ENCODE data around the gene AMOT.

The AMOT gene

GRCh38 chrX:112819008-112819640 is 21.5 kb downstream of the AMOT start:
- H3K4me3 ChIP-seq (ENCODE audit: low read length) = no peak overlapping the region
- DNase-seq (ENCODE audit: low read depth) = peak; percentile 9
- no peak for TF ChIP-seq CTCF (IDR thresholded peaks at IDR 0.05; ENCODE audit: insufficient read depth, low read depth, low read length, missing control alignments)

- no peak for TF ChIP-seq CTCF (IDR thresholded peaks at IDR 0.05; ENCODE audit: insufficient read depth, low read depth, low read length, missing control alignments)
- H3K4me3 ChIP-seq (ENCODE audit: low read length) = no peak overlapping the region
Observed at GRCh38 chrX:112818114-112819007, 22.3 kb downstream of the AMOT start.

DNA sequence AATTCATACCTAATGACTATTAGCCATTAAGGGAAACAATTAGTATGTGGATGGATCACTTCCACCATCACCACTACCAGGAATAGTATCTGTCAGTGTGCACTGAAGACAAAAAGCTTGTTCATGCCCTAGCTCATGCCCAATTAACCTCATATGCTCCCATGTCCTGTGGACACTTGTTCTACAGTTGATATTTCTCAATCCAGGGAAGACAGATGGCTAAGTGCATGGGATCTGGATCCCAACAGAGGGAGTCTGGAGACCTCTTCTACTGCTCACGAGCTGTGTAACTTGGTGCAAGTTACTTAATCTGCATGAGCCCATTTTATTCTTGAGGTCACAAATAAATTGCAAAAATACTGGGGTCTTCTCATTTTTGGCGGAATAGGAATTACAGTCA is 23.7 kb downstream of the AMOT start:
- no peak for TF ChIP-seq CTCF (IDR thresholded peaks at IDR 0.05; ENCODE audit: insufficient read depth, low read depth, low read length, missing control alignments)
- H3K4me3 ChIP-seq (ENCODE audit: low read length) = no peak overlapping the region
- no peak for DNase-seq (ENCODE audit: low read depth)

More at GRCh38 chrX:112818114-112819007, 22.3 kb downstream of the AMOT start:
- DNase-seq (ENCODE audit: low read depth) = peak; percentile 43

GRCh38 chrX:112814496-112814895 is 26.1 kb downstream of the AMOT start:
- no peak for DNase-seq (ENCODE audit: low read depth)
- no peak for TF ChIP-seq CTCF (IDR thresholded peaks at IDR 0.05; ENCODE audit: insufficient read depth, low read depth, low read length, missing control alignments)
- H3K4me3 ChIP-seq (ENCODE audit: low read length) = no peak overlapping the region

DNA sequence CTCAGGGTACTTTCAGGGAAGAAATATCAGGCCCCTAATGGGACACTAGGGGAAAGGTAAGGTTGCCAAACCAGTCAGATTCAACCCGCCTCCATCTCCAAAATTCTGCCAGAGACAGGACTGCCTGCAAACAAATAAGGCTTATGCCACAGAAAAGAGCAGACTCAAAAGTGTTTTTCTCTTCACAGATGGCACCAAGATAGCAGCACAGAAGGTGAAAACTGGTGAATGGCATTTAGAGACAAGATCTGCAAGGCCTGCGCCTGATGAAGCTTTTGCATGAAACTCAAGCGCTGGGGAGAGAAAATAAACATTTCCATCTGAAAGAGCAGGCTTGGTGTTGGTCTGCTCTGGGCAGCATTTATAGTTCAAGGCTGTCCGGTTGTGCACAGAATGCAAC is 27.9 kb downstream of the AMOT start:
- no peak for DNase-seq (ENCODE audit: low read depth)
- no peak for TF ChIP-seq CTCF (IDR thresholded peaks at IDR 0.05; ENCODE audit: insufficient read depth, low read depth, low read length, missing control alignments)
- H3K4me3 ChIP-seq (ENCODE audit: low read length) = no peak overlapping the region

- H3K4me3 ChIP-seq (ENCODE audit: low read length) = no peak overlapping the region
- no peak for TF ChIP-seq CTCF (IDR thresholded peaks at IDR 0.05; ENCODE audit: insufficient read depth, low read depth, low read length, missing control alignments)
- DNase-seq (ENCODE audit: low read depth) = no peak
Observed at GRCh38 chrX:112808651-112809195, 31.9 kb downstream of the AMOT start.
